Stimulated activated naive B cell treated with anti-CD40 and anti-IgM and Interleukin-4, amounts not matched to agents 10 μg/mL and 1 μg/mL and 100 μg/mL, for 72 hours (primary cell): ENCODE measurements around the gene BICD1.

Source experiments
- ATAC-seq, 2 donors: fragments of 150-1000 bp; cut with Tn5 transposase; replicated peaks; 2 replicates each; pipeline ENCODE4 v1.10.0; 2021; ENCODE audit warnings: moderate library complexity in 1 of 2
- DNase-seq: peaks from one replicate; pipeline ENCODE4 v3.0.0; 2021
- H3K27ac Mint-ChIP-seq: one replicate; pipeline ENCODE4 v1.8.0; 2022; ENCODE audit warnings: mild to moderate bottlenecking, mixed read lengths
- H3K27me3 Mint-ChIP-seq, 2 donors: one replicate each; pipeline ENCODE4 v1.8.0; 2022; ENCODE audit warnings: mixed read lengths in 2 of 2
- H3K36me3 Mint-ChIP-seq, 2 donors: one replicate each; pipeline ENCODE4 v1.8.0; 2022; ENCODE audit warnings: mixed read lengths in 2 of 2, mild to moderate bottlenecking in 1 of 2
- H3K4me1 Mint-ChIP-seq, 2 donors: one replicate each; pipeline ENCODE4 v1.8.0; 2022; ENCODE audit warnings: mixed read lengths in 2 of 2, mild to moderate bottlenecking in 1 of 2
- H3K4me3 Mint-ChIP-seq, 2 donors: one replicate each; pipeline ENCODE4 v1.8.0; 2022; ENCODE audit warnings: mild to moderate bottlenecking in 2 of 2, mixed read lengths in 2 of 2, moderate library complexity in 1 of 2
- H3K9me3 Mint-ChIP-seq, 2 donors: one replicate each; pipeline ENCODE4 v1.8.0; 2022; ENCODE audit warnings: mixed read lengths in 2 of 2, mild to moderate bottlenecking in 1 of 2

Gene BICD1

GRCh38 chr12:32140877-32141276, 34.2 kb downstream of the BICD1 start:
- H3K4me3 Mint-ChIP-seq: no peak overlapping the region
- DNase-seq (no peak), ATAC-seq (no peak)
- H3K4me1 Mint-ChIP-seq: peaks cover 15 to 16% of the 10 kb centered on the region in 2 donors
- H3K36me3 Mint-ChIP-seq: peaks cover 0 to 12% of the 10 kb centered on the region in 2 donors
- no peaks in the 10 kb centered on the region for H3K27me3 Mint-ChIP-seq
- H3K27ac Mint-ChIP-seq: no peak overlapping the region
- no peaks in the 10 kb centered on the region for H3K9me3 Mint-ChIP-seq

- H3K27ac Mint-ChIP-seq: no peak overlapping the region
- no peak for DNase-seq
- H3K27me3 Mint-ChIP-seq: no peaks in the 10 kb centered on the region
- H3K9me3 Mint-ChIP-seq: peaks cover 0 to 2% of the 10 kb centered on the region in 2 donors
- H3K36me3 Mint-ChIP-seq: peaks cover 6 to 15% of the 10 kb centered on the region in 2 donors
- no peak overlapping the region for H3K4me3 Mint-ChIP-seq
- ATAC-seq: no peak
- H3K4me1 Mint-ChIP-seq: peaks cover 0 to 8% of the 10 kb centered on the region in 2 donors
Measured at GRCh38 chr12:32145096-32145495, 38.4 kb downstream of the BICD1 start.

GRCh38 chr12:32146074-32146873, 39.6 kb downstream of the BICD1 start:
- DNase-seq (no peak), ATAC-seq (peak; percentile 91 to 93)
- no peak overlapping the region for H3K27ac Mint-ChIP-seq
- H3K9me3 Mint-ChIP-seq: peaks cover 0 to 2% of the 10 kb centered on the region in 2 donors
- no peak overlapping the region for H3K4me3 Mint-ChIP-seq
- peaks cover 2 to 5% of the 10 kb centered on the region in 2 donors for H3K4me1 Mint-ChIP-seq
- H3K36me3 Mint-ChIP-seq: peaks cover 10 to 19% of the 10 kb centered on the region in 2 donors
- no peaks in the 10 kb centered on the region for H3K27me3 Mint-ChIP-seq

- ATAC-seq (no peak), DNase-seq (no peak)
- H3K4me1 Mint-ChIP-seq: peaks cover 3 to 4% of the 10 kb centered on the region in 2 donors
- no peak overlapping the region for H3K4me3 Mint-ChIP-seq
- H3K27me3 Mint-ChIP-seq: no peaks in the 10 kb centered on the region
- peaks cover 10 to 17% of the 10 kb centered on the region in 2 donors for H3K36me3 Mint-ChIP-seq
- H3K27ac Mint-ChIP-seq: peak overlapping the region; percentile 20
- H3K9me3 Mint-ChIP-seq: peaks cover 0 to 2% of the 10 kb centered on the region in 2 donors
Measured at GRCh38 chr12:32148372-32148771, 41.7 kb downstream of the BICD1 start.

- H3K27ac Mint-ChIP-seq: no peak overlapping the region
- H3K36me3 Mint-ChIP-seq: peaks cover 10 to 18% of the 10 kb centered on the region in 2 donors
- ATAC-seq (no peak), DNase-seq (no peak)
- no peak overlapping the region for H3K4me3 Mint-ChIP-seq
- H3K4me1 Mint-ChIP-seq: peaks cover 3 to 4% of the 10 kb centered on the region in 2 donors
- no peaks in the 10 kb centered on the region for H3K27me3 Mint-ChIP-seq
- peaks cover 0 to 2% of the 10 kb centered on the region in 2 donors for H3K9me3 Mint-ChIP-seq
Measured at GRCh38 chr12:32149489-32149888, 42.8 kb downstream of the BICD1 start.

GRCh38 chr12:32151086-32151485, 44.4 kb downstream of the BICD1 start:
- H3K4me3 Mint-ChIP-seq: no peak overlapping the region
- no peak overlapping the region for H3K27ac Mint-ChIP-seq
- ATAC-seq: no peak

GRCh38 chr12:32151552-32151951, 44.9 kb downstream of the BICD1 start:
- Mint-ChIP-seq H3K27ac (no peak overlapping the region), H3K9me3 (peaks cover 0 to 2% of the 10 kb centered on the region in 2 donors), H3K27me3 (no peaks in the 10 kb centered on the region), H3K36me3 (peaks cover 10 to 18% of the 10 kb centered on the region in 2 donors), H3K4me3 (no peak overlapping the region), H3K4me1 (peaks cover 3 to 4% of the 10 kb centered on the region in 2 donors)
- no peak for DNase-seq
- no peak for ATAC-seq

More at GRCh38 chr12:32151086-32151485, 44.4 kb downstream of the BICD1 start:
- no peak for DNase-seq
- H3K9me3 Mint-ChIP-seq: peaks cover 0 to 2% of the 10 kb centered on the region in 2 donors
- peaks cover 3 to 4% of the 10 kb centered on the region in 2 donors for H3K4me1 Mint-ChIP-seq
- H3K36me3 Mint-ChIP-seq: peaks cover 10 to 18% of the 10 kb centered on the region in 2 donors
- no peaks in the 10 kb centered on the region for H3K27me3 Mint-ChIP-seq

GRCh38 chr12:32155041-32155440, 48.4 kb downstream of the BICD1 start:
- Mint-ChIP-seq H3K27me3 (no peaks in the 10 kb centered on the region), H3K4me3 (no peak overlapping the region), H3K27ac (no peak overlapping the region), H3K36me3 (peaks cover 5 to 16% of the 10 kb centered on the region in 2 donors), H3K4me1 (peaks cover 0 to 4% of the 10 kb centered on the region in 2 donors), H3K9me3 (no peaks in the 10 kb centered on the region)
- no peak for ATAC-seq
- DNase-seq: no peak

- H3K4me3 Mint-ChIP-seq: no peak overlapping the region
- ATAC-seq (no peak), DNase-seq (no peak)
- H3K27me3 Mint-ChIP-seq: no peaks in the 10 kb centered on the region
- H3K4me1 Mint-ChIP-seq: peaks cover 1 to 4% of the 10 kb centered on the region in 2 donors
- H3K9me3 Mint-ChIP-seq: no peaks in the 10 kb centered on the region
- peaks cover 0 to 14% of the 10 kb centered on the region in 2 donors for H3K36me3 Mint-ChIP-seq
- peak overlapping the region; percentile 6 for H3K27ac Mint-ChIP-seq
Measured at GRCh38 chr12:32155961-32156529, 49.4 kb downstream of the BICD1 start.

GRCh38 chr12:32158525-32158924, 51.9 kb downstream of the BICD1 start:
- Mint-ChIP-seq H3K9me3 (no peaks in the 10 kb centered on the region), H3K27ac (no peak overlapping the region), H3K4me3 (no peak overlapping the region), H3K4me1 (peaks cover 0 to 5% of the 10 kb centered on the region in 2 donors), H3K36me3 (peaks cover 0 to 15% of the 10 kb centered on the region in 2 donors), H3K27me3 (no peaks in the 10 kb centered on the region)
- DNase-seq: no peak
- no peak for ATAC-seq

GRCh38 chr12:32159381-32159780, 52.7 kb downstream of the BICD1 start:
- Mint-ChIP-seq H3K9me3 (no peaks in the 10 kb centered on the region), H3K4me3 (no peak overlapping the region), H3K27ac (no peak overlapping the region), H3K27me3 (no peaks in the 10 kb centered on the region), H3K36me3 (peaks cover 0 to 16% of the 10 kb centered on the region in 2 donors), H3K4me1 (peaks cover 0 to 7% of the 10 kb centered on the region in 2 donors)
- no peak for DNase-seq
- ATAC-seq: no peak

GRCh38 chr12:32159925-32160324, 53.3 kb downstream of the BICD1 start:
- peaks cover 0 to 2% of the 10 kb centered on the region in 2 donors for H3K9me3 Mint-ChIP-seq
- peaks cover 3 to 7% of the 10 kb centered on the region in 2 donors for H3K4me1 Mint-ChIP-seq
- H3K27ac Mint-ChIP-seq: no peak overlapping the region
- peaks cover 3 to 21% of the 10 kb centered on the region in 2 donors for H3K36me3 Mint-ChIP-seq
- H3K27me3 Mint-ChIP-seq: no peaks in the 10 kb centered on the region
- ATAC-seq (no peak), DNase-seq (no peak)
- no peak overlapping the region for H3K4me3 Mint-ChIP-seq

GRCh38 chr12:32161058-32161457, 54.4 kb downstream of the BICD1 start:
- Mint-ChIP-seq H3K9me3 (peaks cover 0 to 2% of the 10 kb centered on the region in 2 donors), H3K36me3 (peaks cover 5 to 23% of the 10 kb centered on the region in 2 donors), H3K4me3 (no peak overlapping the region), H3K4me1 (peaks cover 4 to 7% of the 10 kb centered on the region in 2 donors), H3K27ac (no peak overlapping the region), H3K27me3 (no peaks in the 10 kb centered on the region)
- ATAC-seq: no peak
- no peak for DNase-seq

- no peak for DNase-seq
Measured at GRCh38 chr12:32163596-32163995, 56.9 kb downstream of the BICD1 start.

GRCh38 chr12:32166510-32166909, 59.9 kb downstream of the BICD1 start:
- peaks cover 8 to 12% of the 10 kb centered on the region in 2 donors for H3K36me3 Mint-ChIP-seq
- peaks cover 0 to 2% of the 10 kb centered on the region in 2 donors for H3K9me3 Mint-ChIP-seq
- DNase-seq (no peak), ATAC-seq (no peak)
- no peak overlapping the region for H3K4me3 Mint-ChIP-seq
- H3K27ac Mint-ChIP-seq: no peak overlapping the region
- no peaks in the 10 kb centered on the region for H3K27me3 Mint-ChIP-seq
- peaks cover 4 to 13% of the 10 kb centered on the region in 2 donors for H3K4me1 Mint-ChIP-seq

More at GRCh38 chr12:32163596-32163995, 56.9 kb downstream of the BICD1 start:
- Mint-ChIP-seq H3K4me3 (no peak overlapping the region), H3K36me3 (peaks cover 8 to 23% of the 10 kb centered on the region in 2 donors), H3K4me1 (peaks cover 4 to 8% of the 10 kb centered on the region in 2 donors), H3K9me3 (peaks cover 0 to 2% of the 10 kb centered on the region in 2 donors), H3K27me3 (no peaks in the 10 kb centered on the region), H3K27ac (no peak overlapping the region)
- ATAC-seq: no peak
